GM18861 (cell line): ENCODE data around the gene CPLX1.
"Not testable (repeated sequence)": the region's sequence is repeated elsewhere in the genome, so short reads cannot be mapped to it uniquely, and the experiment has no call there.

Experiments
- ATAC-seq: cut with Tn5 transposase; IDR thresholded peaks from one replicate; pipeline ENCODE4 v1.9.1; 2021; ENCODE audit not compliant: unreplicated experiment

The CPLX1 gene

DNA sequence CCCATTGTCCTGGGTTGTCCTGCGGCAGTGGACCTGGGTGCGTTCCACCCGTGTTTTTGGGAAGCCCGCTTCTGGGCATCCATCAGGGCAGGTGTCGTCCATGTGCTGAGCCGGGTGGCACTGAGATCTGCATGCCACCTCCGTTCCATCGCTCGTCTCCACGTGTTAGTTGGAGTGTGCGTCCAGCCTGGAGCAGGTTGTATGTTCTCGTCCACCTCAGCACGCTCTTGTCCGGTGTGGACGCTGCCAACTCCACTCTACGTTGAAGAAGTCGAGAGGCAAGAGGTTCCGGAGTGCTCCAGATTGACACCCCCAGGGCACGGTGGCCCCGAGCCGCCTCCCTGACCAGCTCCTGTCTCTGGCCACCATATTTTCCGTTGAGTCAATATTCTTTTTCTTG lies 86.4 kb downstream of the CPLX1 start:
- ATAC-seq: no peak

DNA sequence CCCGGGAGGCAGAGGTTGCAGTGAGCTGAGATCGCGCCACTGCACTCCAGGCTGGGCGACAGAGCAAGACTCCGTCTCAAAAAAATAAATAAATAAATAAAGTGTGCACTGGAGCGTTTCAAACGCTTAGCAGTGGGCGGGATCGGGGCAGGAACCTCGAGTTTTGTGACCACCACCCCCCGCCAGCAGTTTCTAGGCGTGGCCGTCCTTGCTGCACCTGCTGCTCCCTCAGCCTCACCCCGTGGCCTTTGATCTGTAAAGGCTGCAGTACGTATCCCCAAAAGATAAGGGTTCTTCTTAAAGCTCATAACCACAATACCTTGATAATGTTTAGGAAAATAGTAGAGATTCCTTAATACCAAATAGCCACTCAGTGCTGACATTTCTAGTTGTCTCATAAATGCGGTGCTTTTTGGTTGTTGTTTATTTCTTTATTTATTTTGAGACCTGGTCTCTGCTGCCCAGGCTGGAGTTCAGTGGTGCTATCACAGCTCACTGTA lies 87.1 kb downstream of the CPLX1 start:
- no peak for ATAC-seq

DNA sequence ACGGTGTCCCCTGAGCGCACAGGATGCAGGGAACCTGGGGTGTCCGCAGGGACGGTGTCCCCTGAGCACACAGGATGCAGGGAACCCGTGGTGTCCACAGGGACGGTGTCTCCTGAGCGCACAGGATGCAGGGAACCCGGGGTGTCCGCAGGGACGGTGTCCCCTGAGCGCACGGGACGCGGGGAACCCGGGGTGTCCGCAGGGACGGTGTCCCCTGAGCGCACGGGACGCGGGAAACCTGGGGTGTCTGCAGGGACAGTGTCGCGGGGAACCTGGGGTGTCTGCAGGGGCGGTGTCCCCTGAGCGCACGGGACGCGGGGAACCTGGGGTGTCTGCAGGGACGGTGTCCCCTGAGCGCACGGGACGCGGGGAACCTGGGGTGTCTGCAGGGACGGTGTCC lies 89.4 kb downstream of the CPLX1 start:
- not testable (repeated sequence) for ATAC-seq

DNA sequence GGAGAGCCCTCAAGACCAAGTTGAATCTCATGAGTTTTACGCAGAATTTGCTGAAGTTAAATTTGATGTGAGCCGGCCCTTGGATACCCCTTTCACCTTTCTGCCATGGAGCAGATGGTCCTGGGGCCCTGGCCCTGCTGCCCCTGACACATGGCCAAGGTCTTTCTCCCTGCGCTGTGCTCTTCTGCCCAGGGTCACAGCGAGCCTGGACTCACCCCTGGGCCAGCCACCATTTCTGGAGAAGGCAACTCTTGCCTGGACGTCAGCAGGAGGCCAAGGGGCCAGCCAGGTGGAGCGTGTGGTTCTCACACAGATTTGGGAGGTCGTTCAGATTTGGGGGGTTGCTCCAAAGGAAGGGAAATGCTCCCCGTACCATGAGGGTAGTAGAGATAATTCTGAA lies 90.3 kb downstream of the CPLX1 start:
- ATAC-seq: no peak
